ENCODE results near the gene SORL1. TPM values are rescaled to one million over a fixed set of nuclear protein-coding genes. Genes with fewer than 3 reads are reported as not detected.

SORL1 gene
- total RNA-seq, 1 donor from 2014 or later = 20.9 TPM

DNA sequence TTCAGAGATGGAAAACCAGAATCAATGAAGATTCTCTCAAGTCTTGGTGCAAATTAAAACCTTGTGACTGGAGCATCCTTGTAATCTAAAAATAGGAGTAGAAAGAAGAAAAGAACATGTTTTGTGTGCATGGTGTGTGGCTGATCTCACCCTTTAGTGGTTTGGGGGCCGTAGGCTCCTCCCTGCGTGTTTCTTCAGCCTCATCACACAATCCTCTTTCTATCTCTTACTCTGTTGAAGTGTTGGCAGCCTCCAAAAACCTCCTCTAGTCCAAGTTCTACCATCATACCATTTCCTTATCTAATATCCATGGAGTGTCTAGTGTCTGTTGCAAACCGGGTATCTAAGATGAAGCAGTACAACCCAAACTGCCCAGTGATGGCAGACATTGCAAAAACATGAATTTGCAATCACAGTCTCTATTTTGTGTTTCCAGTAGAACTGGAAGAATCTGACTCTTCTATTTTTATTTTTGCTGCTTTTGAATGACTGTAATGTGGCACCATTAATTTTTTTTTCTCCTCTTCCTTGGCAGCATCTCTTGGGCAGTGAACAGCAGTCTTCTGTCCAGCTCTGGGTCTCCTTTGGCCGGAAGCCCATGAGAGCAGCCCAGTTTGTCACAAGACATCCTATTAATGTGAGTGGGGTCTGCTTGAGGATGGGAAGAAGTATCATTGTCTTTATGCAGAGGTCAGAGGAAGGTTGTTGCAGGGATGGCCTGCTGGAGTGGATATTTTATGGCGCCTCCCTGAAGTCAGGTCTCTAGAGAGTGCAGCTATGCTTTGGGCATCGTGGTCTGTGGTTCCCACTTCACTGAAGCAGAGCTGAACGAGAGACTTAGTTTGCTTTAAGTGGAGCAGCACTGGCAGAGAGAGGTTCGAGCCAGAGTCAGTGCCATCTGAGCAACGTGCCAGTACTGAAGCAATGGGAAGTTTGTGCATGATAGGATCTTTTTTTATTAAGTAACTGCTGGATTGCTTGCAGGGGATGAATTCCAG, 60.7 kb downstream of the SORL1 start:
- H3K4me1 Mint-ChIP-seq (ENCODE audit: low read depth) = peaks cover 13% of the 10 kb centered on the region
- intact Hi-C loops (cut with micrococcal nuclease) = no loop called here
- H3K27ac Mint-ChIP-seq = no peak overlapping the region
- no peaks in the 10 kb centered on the region for H3K9me3 Mint-ChIP-seq
- peaks cover 51% of the 10 kb centered on the region for H3K36me3 Mint-ChIP-seq (ENCODE audit: low read depth)
- no peak for DNase-seq (ENCODE audit: low spot score)
- H3K4me3 Mint-ChIP-seq = no peak overlapping the region
- no peaks in the 10 kb centered on the region for H3K27me3 Mint-ChIP-seq (ENCODE audit: insufficient read depth)

DNA sequence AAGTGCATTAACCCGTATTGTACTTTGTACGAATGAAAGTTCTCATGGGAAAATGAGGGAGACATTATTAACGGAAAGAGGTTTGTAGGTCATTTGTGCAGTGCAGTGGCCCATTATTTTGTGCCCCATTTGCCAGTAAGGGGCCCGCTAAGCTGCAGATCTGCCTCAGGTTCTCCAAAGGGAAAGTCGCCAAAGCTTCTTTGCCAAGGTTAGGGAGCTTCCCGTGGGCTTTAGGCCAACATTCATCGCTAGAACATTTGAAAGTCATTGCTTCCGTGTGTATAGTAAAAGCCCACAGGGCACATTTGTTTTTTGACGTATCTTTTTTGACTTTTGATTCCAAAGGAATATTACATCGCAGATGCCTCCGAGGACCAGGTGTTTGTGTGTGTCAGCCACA, 61.7 kb downstream of the SORL1 start:
- intact Hi-C loops (cut with micrococcal nuclease) = no loop called here

DNA sequence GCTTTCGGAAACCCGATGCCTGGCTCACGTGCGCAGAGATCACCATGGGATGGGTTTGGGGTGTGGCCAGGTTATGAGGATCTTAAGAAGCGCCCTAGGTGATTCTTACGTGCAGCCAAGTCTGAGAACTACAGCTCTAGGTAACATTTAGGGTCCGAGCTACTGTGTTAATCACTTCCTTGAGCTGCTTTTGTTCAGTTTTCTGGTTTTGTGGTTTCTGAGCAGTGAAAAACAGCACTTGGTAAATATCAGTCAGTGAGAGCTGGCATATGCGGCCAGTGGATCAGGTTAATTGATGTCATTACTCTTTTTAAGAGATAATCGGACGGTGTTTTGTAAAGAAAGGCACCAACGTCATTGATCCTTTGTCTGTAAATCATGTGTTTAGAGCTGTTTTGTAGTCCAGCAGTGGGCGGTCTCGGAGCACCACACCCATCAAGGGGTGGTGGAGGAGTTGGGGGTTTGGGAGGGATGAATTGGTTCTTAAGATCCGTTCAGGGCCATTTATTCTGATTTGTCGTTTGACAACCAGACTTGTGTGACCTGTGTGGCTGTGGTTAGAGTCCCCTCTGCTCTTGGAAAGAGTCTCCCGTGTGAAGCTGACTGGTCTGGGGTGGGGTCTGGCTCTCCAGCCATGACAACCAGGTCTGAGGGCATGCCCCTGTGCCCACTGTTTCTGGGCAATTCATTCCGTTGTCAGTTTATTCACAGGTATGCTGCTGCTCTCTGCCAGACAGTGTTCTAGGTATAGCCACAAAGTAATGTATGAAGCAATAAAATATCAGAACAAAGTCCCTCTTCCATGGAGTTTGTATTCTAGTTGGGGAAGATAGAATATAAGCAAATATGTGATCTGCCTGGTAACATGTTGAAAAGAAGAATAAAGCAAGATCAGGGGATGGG, 62.6 kb downstream of the SORL1 start:
- H3K4me1 Mint-ChIP-seq (ENCODE audit: low read depth) = peaks cover 8% of the 10 kb centered on the region
- H3K27ac Mint-ChIP-seq = no peak overlapping the region
- H3K36me3 Mint-ChIP-seq (ENCODE audit: low read depth) = peaks cover 41% of the 10 kb centered on the region
- H3K9me3 Mint-ChIP-seq = no peaks in the 10 kb centered on the region
- no peaks in the 10 kb centered on the region for H3K27me3 Mint-ChIP-seq (ENCODE audit: insufficient read depth)
- DNase-seq (ENCODE audit: low spot score) = no peak
- H3K4me3 Mint-ChIP-seq = no peak overlapping the region
- intact Hi-C loops (cut with micrococcal nuclease) = no loop called here

More for the DNA sequence above, 61.7 kb downstream of the SORL1 start:
- DNase-seq (ENCODE audit: low spot score) = no peak
- no peaks in the 10 kb centered on the region for H3K9me3 Mint-ChIP-seq
- H3K36me3 Mint-ChIP-seq (ENCODE audit: low read depth) = peaks cover 46% of the 10 kb centered on the region
- no peak overlapping the region for H3K27ac Mint-ChIP-seq
- H3K4me1 Mint-ChIP-seq (ENCODE audit: low read depth) = peaks cover 11% of the 10 kb centered on the region
- H3K4me3 Mint-ChIP-seq = no peak overlapping the region
- H3K27me3 Mint-ChIP-seq (ENCODE audit: insufficient read depth) = no peaks in the 10 kb centered on the region

DNA sequence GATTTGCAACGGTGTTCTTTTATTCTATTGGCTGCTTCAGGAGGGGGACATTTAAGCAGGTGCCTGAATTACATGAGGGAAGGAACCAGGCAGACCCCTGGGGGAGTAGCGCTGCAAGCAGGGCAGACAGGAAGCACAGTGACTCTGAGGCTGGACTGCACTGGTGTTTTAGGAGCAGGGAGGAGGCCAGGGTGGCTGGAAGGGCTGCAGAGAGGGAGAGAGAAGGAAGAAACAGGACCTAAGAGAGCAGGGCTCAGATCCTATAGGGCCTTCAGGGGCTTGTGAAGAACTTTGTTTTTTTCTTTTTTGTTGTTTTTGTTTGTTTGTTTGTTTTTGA, 63.2 kb downstream of the SORL1 start:
- no peak for DNase-seq (ENCODE audit: low spot score)
- H3K36me3 Mint-ChIP-seq (ENCODE audit: low read depth) = peaks cover 42% of the 10 kb centered on the region
- no peak overlapping the region for H3K4me3 Mint-ChIP-seq
- no peak overlapping the region for H3K27ac Mint-ChIP-seq
- intact Hi-C loops (cut with micrococcal nuclease) = no loop called here
- H3K4me1 Mint-ChIP-seq (ENCODE audit: low read depth) = peaks cover 10% of the 10 kb centered on the region
- H3K27me3 Mint-ChIP-seq (ENCODE audit: insufficient read depth) = no peaks in the 10 kb centered on the region
- no peaks in the 10 kb centered on the region for H3K9me3 Mint-ChIP-seq

DNA sequence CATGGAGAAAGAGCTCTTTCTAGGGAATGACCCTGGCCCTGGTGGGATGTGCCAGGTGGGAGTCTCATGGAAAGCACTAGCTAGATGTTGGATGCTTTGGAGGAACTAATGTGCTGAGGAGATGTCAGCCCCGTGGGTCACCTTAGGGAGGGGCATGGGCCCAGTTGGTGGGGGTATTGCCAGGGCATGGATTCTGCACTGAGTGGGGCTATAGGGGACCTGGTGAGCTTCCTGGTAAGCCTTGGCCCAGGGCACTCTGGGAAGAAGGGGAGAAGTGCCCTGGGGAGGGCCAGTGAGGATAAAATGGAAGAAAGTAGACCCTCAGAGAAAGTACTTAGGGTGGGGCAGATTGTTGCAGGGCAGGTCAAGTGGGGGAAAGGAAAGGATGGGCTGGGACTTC, 65.9 kb downstream of the SORL1 start:
- Mint-ChIP-seq H3K9me3 (no peaks in the 10 kb centered on the region), H3K4me1 (ENCODE audit: low read depth) (peaks cover 22% of the 10 kb centered on the region), H3K27me3 (ENCODE audit: insufficient read depth) (no peaks in the 10 kb centered on the region), H3K36me3 (ENCODE audit: low read depth) (peaks cover 43% of the 10 kb centered on the region), H3K27ac (no peak overlapping the region), H3K4me3 (no peak overlapping the region)
- intact Hi-C loops (cut with micrococcal nuclease) = no loop called here
- no peak for DNase-seq (ENCODE audit: low spot score)

DNA sequence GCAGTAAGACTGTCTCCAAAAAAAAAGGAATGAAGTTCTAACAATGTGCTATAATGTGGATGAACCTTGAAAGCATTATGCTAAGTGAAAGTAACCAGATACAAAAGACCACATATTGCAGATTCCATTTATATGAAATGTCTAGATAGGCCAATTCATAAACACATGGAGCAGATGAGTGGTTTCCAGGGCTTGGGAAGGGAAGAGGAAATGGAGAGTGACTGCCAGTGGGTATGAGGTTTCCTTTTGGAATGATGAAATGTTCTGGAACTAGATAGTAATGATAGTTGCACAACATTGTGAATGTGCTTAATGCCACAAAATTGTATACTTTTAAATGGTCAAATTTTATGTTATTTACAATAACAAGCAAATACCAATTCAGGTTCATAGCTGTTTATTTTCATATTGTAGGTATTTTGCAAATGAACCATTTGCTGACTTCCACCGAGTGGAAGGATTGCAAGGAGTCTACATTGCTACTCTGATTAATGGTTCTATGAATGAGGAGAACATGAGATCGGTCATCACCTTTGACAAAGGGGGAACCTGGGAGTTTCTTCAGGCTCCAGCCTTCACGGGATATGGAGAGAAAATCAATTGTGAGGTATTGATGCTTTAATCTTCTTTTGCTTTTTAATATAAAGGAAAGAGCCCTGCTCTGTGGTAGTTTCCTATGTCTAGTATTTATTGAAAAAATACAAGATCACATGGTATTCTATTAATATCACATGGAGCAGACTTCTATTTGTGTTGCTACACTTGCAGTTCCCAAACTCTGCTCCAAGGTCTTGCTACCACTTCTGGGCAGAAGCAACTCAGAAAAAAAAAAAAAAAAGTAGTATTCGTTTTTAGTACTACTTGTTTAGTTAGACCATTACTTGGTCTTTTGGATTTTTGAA, 68.4 kb downstream of the SORL1 start:
- no peak for DNase-seq (ENCODE audit: low spot score)
- H3K4me1 Mint-ChIP-seq (ENCODE audit: low read depth) = peaks cover 22% of the 10 kb centered on the region
- H3K27me3 Mint-ChIP-seq (ENCODE audit: insufficient read depth) = no peaks in the 10 kb centered on the region
- H3K36me3 Mint-ChIP-seq (ENCODE audit: low read depth) = peaks cover 50% of the 10 kb centered on the region
- peaks cover 6% of the 10 kb centered on the region for H3K9me3 Mint-ChIP-seq
- no peak overlapping the region for H3K4me3 Mint-ChIP-seq
- H3K27ac Mint-ChIP-seq = no peak overlapping the region
- intact Hi-C loops (cut with micrococcal nuclease) = no loop called here

- H3K27me3 Mint-ChIP-seq (ENCODE audit: insufficient read depth) = no peaks in the 10 kb centered on the region
- peaks cover 53% of the 10 kb centered on the region for H3K36me3 Mint-ChIP-seq (ENCODE audit: low read depth)
- H3K9me3 Mint-ChIP-seq = peaks cover 14% of the 10 kb centered on the region
- no peak for DNase-seq (ENCODE audit: low spot score)
- intact Hi-C loops (cut with micrococcal nuclease) = no loop called here
- peak overlapping the region; percentile 0 for H3K27ac Mint-ChIP-seq
- H3K4me3 Mint-ChIP-seq = no peak overlapping the region
- H3K4me1 Mint-ChIP-seq (ENCODE audit: low read depth) = peaks cover 22% of the 10 kb centered on the region
These were observed 69.3 kb downstream of the SORL1 start for GRCh38 chr11:121521145-121522042.

DNA sequence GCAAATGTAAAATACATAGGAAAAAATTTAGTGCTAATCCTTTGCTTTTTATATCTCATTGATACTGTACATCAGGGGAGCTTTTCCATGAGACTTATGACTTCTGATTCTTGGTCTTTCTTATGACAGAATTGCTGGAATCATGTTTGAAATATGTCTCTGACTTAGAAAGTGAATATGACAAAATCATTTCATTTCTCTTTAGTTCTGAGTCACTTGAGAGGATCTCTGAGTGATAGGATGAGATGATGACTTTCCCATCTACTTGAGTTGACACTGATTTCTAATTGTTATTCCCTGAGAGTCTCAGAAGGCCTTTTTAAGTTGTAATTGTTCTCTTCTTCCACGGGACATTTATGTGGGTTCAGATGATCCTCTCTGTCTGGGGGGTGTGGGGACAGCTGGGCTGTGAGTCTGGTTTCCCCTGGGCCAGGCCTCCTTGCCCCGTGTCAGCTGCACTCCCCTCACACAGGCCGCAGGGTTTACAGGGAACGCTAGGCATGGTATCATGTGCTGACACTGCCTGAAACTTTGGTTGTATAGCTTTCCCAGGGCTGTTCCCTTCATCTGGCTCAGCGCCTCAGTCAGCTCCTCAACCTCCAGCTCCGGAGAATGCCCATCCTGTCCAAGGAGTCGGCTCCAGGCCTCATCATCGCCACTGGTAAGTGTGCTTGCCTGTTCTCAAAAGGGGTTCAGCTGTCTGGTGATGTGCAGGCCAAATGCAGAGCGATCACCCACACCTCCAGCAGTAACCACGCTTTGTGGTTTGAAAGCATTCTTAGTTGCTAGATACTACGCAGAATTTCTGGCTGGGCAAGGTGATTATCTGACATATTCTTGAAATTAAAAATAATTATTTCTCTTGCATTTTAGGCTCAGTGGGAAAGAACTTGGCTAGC, 70.2 kb downstream of the SORL1 start:
- Mint-ChIP-seq H3K4me3 (no peak overlapping the region), H3K36me3 (ENCODE audit: low read depth) (peaks cover 56% of the 10 kb centered on the region), H3K27ac (no peak overlapping the region), H3K27me3 (ENCODE audit: insufficient read depth) (no peaks in the 10 kb centered on the region), H3K4me1 (ENCODE audit: low read depth) (peaks cover 22% of the 10 kb centered on the region), H3K9me3 (peaks cover 18% of the 10 kb centered on the region)
- DNase-seq (ENCODE audit: low spot score) = no peak
- intact Hi-C loops (cut with micrococcal nuclease) = no loop called here

GRCh38 chr11:121523581-121524232, 71.6 kb downstream of the SORL1 start:
- DNase-seq (ENCODE audit: low spot score) = no peak
- H3K27me3 Mint-ChIP-seq (ENCODE audit: insufficient read depth) = no peaks in the 10 kb centered on the region
- H3K36me3 Mint-ChIP-seq (ENCODE audit: low read depth) = peaks cover 60% of the 10 kb centered on the region
- peaks cover 22% of the 10 kb centered on the region for H3K9me3 Mint-ChIP-seq
- intact Hi-C loops (cut with micrococcal nuclease) = no loop called here
- peaks cover 22% of the 10 kb centered on the region for H3K4me1 Mint-ChIP-seq (ENCODE audit: low read depth)
- no peak overlapping the region for H3K4me3 Mint-ChIP-seq
- no peak overlapping the region for H3K27ac Mint-ChIP-seq

DNA sequence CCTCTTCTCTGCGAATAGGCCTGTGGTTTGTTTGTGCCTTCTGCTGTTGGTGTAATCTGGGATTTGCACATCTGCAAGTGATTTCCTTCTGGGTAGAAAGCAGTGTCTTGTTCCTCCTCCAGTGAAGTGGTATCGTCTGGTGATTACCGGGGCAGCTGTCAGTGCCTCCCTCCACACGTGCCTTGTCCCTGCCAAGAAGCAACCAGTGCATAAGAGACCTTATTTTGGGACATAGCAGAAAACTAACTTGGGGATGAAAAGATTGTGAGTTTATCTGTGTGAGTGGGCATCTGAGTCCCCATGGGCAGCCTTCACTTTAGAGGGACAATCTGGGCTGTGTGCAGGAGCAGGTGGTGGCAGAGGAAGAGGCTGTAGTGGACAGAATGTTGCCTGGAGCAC, 72.1 kb downstream of the SORL1 start:
- peaks cover 62% of the 10 kb centered on the region for H3K36me3 Mint-ChIP-seq (ENCODE audit: low read depth)
- peaks cover 23% of the 10 kb centered on the region for H3K9me3 Mint-ChIP-seq
- H3K27ac Mint-ChIP-seq = no peak overlapping the region
- H3K27me3 Mint-ChIP-seq (ENCODE audit: insufficient read depth) = no peaks in the 10 kb centered on the region
- H3K4me3 Mint-ChIP-seq = no peak overlapping the region
- H3K4me1 Mint-ChIP-seq (ENCODE audit: low read depth) = peaks cover 22% of the 10 kb centered on the region
- intact Hi-C loops (cut with micrococcal nuclease) = no loop called here
- DNase-seq (ENCODE audit: low spot score) = no peak

GRCh38 chr11:121525376-121525775, 73.3 kb downstream of the SORL1 start:
- no peak for DNase-seq (ENCODE audit: low spot score)
- peaks cover 32% of the 10 kb centered on the region for H3K9me3 Mint-ChIP-seq
- peaks cover 18% of the 10 kb centered on the region for H3K4me1 Mint-ChIP-seq (ENCODE audit: low read depth)
- H3K27me3 Mint-ChIP-seq (ENCODE audit: insufficient read depth) = no peaks in the 10 kb centered on the region
- no peak overlapping the region for H3K4me3 Mint-ChIP-seq
- peaks cover 68% of the 10 kb centered on the region for H3K36me3 Mint-ChIP-seq (ENCODE audit: low read depth)
- H3K27ac Mint-ChIP-seq = no peak overlapping the region
- intact Hi-C loops (cut with micrococcal nuclease) = no loop called here

All from activated T-helper 1 cell treated with anti-CD3 and anti-CD28 coated beads, Interleukin-12 subunit alpha, Interleukin-12 subunit beta, Interleukin-2, Interleukin-4 antibody, amounts not matched to agents 30 ng/mL and 10 ng/mL and 1 ng/mL, durations not matched to agents 14 hours and 24 hours and 36 hours (primary cell).